NCI-H1105 treated with DMSO at 0.1 percent for 48 hours (cell line): ENCODE results near the gene S1PR3.

Experiments
- DNase-seq: peaks from one replicate; lab custom pipeline; 2025; lab: John Stamatoyannopoulos, UW

S1PR3 gene

GRCh38 chr9:89009546-89009840, 18.2 kb downstream of the S1PR3 start:
- DNase-seq, result no peak

- DNase-seq, result no peak
These were observed 18.8 kb downstream of the S1PR3 start for GRCh38 chr9:89010056-89010455.

- no peak for DNase-seq
These were observed 19.4 kb downstream of the S1PR3 start for GRCh38 chr9:89010526-89011111.

- DNase-seq, result no peak
These were observed 20.4 kb downstream of the S1PR3 start for GRCh38 chr9:89011683-89012082.

- no peak for DNase-seq
These were observed 21.2 kb downstream of the S1PR3 start for GRCh38 chr9:89012294-89013042.

- DNase-seq, result no peak
These were observed 22.4 kb downstream of the S1PR3 start for GRCh38 chr9:89013660-89014059.

GRCh38 chr9:89014153-89014552, 22.9 kb downstream of the S1PR3 start:
- no peak for DNase-seq

- no peak for DNase-seq
These were observed 24.1 kb downstream of the S1PR3 start for GRCh38 chr9:89015336-89015735.

- no peak for DNase-seq
These were observed 29.5 kb downstream of the S1PR3 start for GRCh38 chr9:89020754-89021153.

- no peak for DNase-seq
These were observed 30.0 kb downstream of the S1PR3 start for GRCh38 chr9:89021154-89021803.

GRCh38 chr9:89022001-89022759, 30.9 kb downstream of the S1PR3 start:
- DNase-seq, result no peak

- no peak for DNase-seq
These were observed 31.6 kb downstream of the S1PR3 start for GRCh38 chr9:89022902-89023301.

GRCh38 chr9:89023740-89024139, 32.5 kb downstream of the S1PR3 start:
- DNase-seq, result no peak

- DNase-seq, result no peak
These were observed 33.5 kb downstream of the S1PR3 start for GRCh38 chr9:89024727-89025126.

GRCh38 chr9:89025553-89025952, 34.3 kb downstream of the S1PR3 start:
- no peak for DNase-seq

- no peak for DNase-seq
These were observed 35.6 kb downstream of the S1PR3 start for GRCh38 chr9:89026876-89027275.

GRCh38 chr9:89029788-89030187, 38.5 kb downstream of the S1PR3 start:
- no peak for DNase-seq

GRCh38 chr9:89032173-89032572, 40.9 kb downstream of the S1PR3 start:
- no peak for DNase-seq

GRCh38 chr9:89032661-89033060, 41.4 kb downstream of the S1PR3 start:
- DNase-seq, result no peak

- DNase-seq, result no peak
These were observed 45.1 kb downstream of the S1PR3 start for GRCh38 chr9:89036383-89036782.

- no peak for DNase-seq
These were observed 45.6 kb downstream of the S1PR3 start for GRCh38 chr9:89036891-89037290.

GRCh38 chr9:89037346-89037745, 46.1 kb downstream of the S1PR3 start:
- DNase-seq, result no peak

- no peak for DNase-seq
These were observed 46.6 kb downstream of the S1PR3 start for GRCh38 chr9:89037891-89038290.
